ENCODE results near the gene XAGE1A. TPM values are rescaled to one million over a fixed set of nuclear protein-coding genes. Genes with fewer than 3 reads are reported as not detected.
"Not testable (repeated sequence)": the region's sequence is repeated elsewhere in the genome, so short reads cannot be mapped to it uniquely, and the experiment has no call there.

XAGE1A gene, protein sequence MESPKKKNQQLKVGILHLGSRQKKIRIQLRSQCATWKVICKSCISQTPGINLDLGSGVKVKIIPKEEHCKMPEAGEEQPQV
- not detected for polyA plus RNA-seq

DNA sequence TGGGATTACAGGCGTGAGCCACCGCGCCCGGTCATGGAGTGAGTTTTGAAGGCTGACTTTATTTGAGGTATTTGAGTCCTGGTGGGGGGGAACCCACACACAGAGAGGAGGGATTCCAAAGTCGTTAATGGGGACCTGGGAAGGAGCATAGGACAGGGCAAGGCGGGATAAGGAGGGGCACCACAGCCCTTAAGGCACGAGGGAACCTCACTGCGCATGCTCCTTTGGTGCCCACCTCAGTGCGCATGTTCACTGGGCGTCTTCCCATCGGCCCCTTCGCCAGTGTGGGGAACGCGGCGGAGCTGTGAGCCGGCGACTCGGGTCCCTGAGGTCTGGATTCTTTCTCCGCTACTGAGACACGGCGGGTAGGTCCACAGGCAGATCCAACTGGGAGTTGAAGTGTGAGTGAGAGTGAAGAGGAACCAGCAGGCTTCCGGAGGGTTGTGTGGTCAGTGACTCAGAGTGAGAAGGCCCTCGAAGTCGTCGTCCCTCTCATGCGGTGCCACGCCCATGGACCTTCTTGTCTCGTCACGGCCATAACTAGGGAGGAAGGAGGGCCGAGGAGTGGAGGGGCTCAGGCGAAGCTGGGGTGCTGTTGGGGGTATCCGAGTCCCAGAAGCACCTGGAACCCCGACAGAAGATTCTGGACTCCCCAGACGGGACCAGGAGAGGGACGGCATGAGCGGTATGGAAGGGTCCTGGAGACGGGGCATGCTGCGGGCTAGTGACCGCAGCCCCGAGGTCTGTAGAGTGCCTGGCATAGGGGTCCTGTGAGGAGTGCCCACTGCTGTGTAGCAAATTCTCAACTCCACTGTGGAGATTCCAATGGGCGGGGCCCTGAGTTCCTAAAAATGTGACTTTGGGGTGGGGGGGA, at the start of gene XAGE1A:
XAGE1A (plus strand) TSS at position 264 of the 874 bp plus-strand sequence. CDS start 1,554 bp downstream, outside the sequence.
- not testable (repeated sequence) for H3K27me3 Mint-ChIP-seq, H3K9me3 Mint-ChIP-seq, H3K27ac Mint-ChIP-seq, H3K4me1 Mint-ChIP-seq, H3K4me3 Mint-ChIP-seq, H3K36me3 Mint-ChIP-seq

DNA sequence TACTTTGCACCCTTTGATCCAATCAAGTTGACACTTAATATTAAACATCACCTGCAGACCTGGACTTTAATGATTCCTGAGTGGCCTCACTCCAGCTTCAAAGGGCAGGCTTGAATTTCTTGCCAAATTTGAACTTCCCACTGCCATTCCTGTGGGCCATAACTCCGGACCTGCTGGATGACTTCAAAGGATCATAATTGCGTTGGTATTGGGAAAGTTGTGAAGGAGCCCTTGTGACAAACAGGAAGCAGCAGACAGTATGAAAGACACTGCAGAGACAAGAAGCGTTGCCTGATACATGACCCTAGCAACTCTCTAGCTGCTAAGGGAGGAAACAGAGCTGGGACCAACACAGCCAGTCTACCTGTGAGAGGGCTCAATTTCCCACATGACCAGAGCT, 43.6 kb upstream of the XAGE1A start:
- not testable (repeated sequence) for H3K27ac Mint-ChIP-seq, H3K4me3 Mint-ChIP-seq, H3K36me3 Mint-ChIP-seq, H3K9me3 Mint-ChIP-seq, H3K4me1 Mint-ChIP-seq, H3K27me3 Mint-ChIP-seq

DNA sequence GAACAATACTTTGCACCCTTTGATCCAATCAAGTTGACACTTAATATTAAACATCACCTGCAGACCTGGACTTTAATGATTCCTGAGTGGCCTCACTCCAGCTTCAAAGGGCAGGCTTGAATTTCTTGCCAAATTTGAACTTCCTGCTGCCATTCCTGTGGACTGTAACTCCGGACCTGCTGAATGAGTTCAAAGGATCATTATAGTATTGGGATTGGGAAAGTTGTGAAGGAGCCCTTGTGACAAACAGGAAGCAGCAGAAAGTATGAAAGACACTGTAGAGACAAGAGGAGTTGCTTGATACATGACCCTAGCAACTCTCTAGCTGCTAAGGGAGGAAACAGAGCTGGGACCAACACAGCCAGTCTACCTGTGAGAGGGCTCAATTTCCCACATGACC, 24.3 kb upstream of the XAGE1A start:
- H3K9me3 Mint-ChIP-seq, H3K27ac Mint-ChIP-seq, H3K4me1 Mint-ChIP-seq, H3K36me3 Mint-ChIP-seq, H3K4me3 Mint-ChIP-seq: not testable (repeated sequence)
- peaks cover 12% of the 10 kb centered on the region for H3K27me3 Mint-ChIP-seq

DNA sequence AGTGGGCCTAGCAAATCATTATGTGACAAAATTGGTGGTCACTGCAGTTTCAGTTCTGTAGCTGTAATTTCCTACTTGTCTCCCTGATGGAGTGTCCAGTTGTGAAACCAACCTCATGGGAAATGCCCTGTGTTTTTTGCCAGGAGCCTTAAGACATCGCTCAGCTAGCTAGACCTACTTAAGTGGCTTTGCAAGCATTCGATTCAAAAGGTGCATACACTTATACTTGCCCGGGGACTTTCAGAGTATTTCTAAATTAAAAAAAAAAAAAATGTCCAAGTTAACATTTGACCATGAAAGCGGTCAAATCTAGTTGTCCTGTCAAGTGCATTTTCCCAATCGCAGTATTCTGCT, 788 bp downstream of the XAGE1A start:
- H3K4me1 Mint-ChIP-seq, H3K36me3 Mint-ChIP-seq, H3K4me3 Mint-ChIP-seq, H3K27me3 Mint-ChIP-seq, H3K9me3 Mint-ChIP-seq, H3K27ac Mint-ChIP-seq: not testable (repeated sequence)

DNA sequence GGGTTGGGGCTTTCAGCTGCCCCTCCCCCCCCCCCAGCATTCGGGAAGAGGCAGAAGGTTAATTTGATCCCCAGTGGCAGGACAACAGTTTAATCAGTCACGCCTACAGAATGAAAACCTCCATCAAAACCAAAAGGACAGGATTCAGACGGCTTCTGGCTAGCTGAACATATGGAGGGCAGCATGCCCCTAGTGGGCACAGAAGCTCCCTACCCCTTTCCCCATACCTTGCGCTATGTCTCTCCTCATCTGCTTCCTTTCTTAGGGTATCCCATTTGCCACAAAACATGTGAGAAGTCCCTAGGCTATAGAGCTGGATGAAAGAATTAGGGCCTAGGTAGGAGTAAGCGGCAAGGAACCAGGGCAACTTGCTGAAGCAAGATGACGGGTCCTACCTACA, 5.8 kb downstream of the XAGE1A start:
- H3K4me3 Mint-ChIP-seq, H3K27ac Mint-ChIP-seq, H3K27me3 Mint-ChIP-seq, H3K4me1 Mint-ChIP-seq, H3K9me3 Mint-ChIP-seq, H3K36me3 Mint-ChIP-seq: not testable (repeated sequence)

DNA sequence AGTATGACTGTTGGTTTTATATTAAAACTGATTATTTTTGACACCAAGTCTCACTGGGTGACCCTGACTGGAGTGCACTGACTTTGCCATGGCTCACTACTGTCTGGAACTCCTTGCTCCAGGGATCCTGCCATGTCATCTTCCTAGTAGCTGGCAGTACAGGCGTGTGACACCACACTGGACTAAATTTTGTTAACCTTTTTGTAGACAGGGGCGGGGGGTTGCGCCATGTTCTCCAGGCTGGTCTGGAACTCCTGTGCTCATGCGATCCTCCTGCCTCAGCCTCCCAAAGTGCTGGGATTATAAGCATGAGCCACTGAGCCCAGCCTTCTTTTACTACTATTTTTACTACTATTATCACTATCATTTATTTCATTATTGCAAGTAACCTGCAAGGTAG, 8.9 kb downstream of the XAGE1A start:
- H3K36me3 Mint-ChIP-seq, result no peaks in the 10 kb centered on the region
- no peak overlapping the region for H3K4me3 Mint-ChIP-seq
- no peaks in the 10 kb centered on the region for H3K4me1 Mint-ChIP-seq
- H3K27me3 Mint-ChIP-seq, result peaks cover 7% of the 10 kb centered on the region
- no peak overlapping the region for H3K27ac Mint-ChIP-seq
- no peaks in the 10 kb centered on the region for H3K9me3 Mint-ChIP-seq

DNA sequence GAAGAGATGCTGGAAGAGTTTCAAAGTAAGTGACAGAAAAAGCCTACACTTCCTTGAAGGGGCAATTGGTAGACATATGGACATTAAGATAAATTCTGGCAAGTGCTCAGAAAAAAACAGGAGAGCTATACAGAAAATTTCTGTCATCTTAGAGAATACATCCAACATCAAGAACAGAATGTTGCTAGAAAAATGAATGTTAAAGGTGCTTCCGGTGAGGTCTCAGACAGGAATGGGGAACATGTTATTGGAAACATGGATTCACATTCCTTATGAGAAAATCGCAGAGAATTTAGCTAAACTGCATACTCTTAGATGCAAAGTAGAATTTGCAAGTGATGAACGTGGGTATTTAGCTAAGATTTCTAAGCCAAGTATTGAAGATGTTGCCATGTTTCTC, 11.7 kb downstream of the XAGE1A start:
- Mint-ChIP-seq H3K27ac (no peak overlapping the region), H3K36me3 (peaks cover 2% of the 10 kb centered on the region), H3K4me3 (no peak overlapping the region), H3K27me3 (peaks cover 7% of the 10 kb centered on the region), H3K9me3 (no peaks in the 10 kb centered on the region), H3K4me1 (no peaks in the 10 kb centered on the region)

DNA sequence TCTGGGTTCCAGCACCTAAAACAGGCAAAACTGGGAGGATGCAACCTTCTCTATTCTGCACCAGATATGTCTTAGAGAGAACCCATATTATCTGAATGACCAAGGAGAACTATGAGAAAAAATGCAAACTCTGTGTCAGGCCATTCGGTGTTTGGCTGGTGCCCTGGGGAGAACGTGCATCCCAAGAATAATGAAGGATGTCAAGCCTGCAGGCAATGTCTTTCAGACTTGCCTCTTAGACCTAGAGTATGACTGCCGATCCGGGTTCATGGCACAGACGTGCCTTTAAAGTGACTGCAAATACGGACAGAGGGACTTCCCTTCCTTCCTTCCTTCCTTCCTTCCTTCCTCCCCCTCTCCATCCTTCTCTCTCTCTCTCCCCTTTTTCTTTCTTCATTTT, 14.3 kb downstream of the XAGE1A start:
- no peaks in the 10 kb centered on the region for H3K9me3 Mint-ChIP-seq
- H3K27me3 Mint-ChIP-seq, result peaks cover 5% of the 10 kb centered on the region
- H3K4me3 Mint-ChIP-seq, result no peak overlapping the region
- H3K36me3 Mint-ChIP-seq, result peaks cover 2% of the 10 kb centered on the region
- no peaks in the 10 kb centered on the region for H3K4me1 Mint-ChIP-seq
- no peak overlapping the region for H3K27ac Mint-ChIP-seq

DNA sequence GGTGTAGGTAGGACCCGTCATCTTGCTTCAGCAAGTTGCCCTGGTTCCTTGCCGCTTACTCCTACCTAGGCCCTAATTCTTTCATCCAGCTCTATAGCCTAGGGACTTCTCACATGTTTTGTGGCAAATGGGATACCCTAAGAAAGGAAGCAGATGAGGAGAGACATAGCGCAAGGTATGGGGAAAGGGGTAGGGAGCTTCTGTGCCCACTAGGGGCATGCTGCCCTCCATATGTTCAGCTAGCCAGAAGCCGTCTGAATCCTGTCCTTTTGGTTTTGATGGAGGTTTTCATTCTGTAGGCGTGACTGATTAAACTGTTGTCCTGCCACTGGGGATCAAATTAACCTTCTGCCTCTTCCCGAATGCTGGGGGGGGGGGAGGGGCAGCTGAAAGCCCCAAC, 15.5 kb downstream of the XAGE1A start:
- not testable (repeated sequence) for H3K9me3 Mint-ChIP-seq, H3K4me1 Mint-ChIP-seq, H3K36me3 Mint-ChIP-seq, H3K4me3 Mint-ChIP-seq, H3K27ac Mint-ChIP-seq, H3K27me3 Mint-ChIP-seq

DNA sequence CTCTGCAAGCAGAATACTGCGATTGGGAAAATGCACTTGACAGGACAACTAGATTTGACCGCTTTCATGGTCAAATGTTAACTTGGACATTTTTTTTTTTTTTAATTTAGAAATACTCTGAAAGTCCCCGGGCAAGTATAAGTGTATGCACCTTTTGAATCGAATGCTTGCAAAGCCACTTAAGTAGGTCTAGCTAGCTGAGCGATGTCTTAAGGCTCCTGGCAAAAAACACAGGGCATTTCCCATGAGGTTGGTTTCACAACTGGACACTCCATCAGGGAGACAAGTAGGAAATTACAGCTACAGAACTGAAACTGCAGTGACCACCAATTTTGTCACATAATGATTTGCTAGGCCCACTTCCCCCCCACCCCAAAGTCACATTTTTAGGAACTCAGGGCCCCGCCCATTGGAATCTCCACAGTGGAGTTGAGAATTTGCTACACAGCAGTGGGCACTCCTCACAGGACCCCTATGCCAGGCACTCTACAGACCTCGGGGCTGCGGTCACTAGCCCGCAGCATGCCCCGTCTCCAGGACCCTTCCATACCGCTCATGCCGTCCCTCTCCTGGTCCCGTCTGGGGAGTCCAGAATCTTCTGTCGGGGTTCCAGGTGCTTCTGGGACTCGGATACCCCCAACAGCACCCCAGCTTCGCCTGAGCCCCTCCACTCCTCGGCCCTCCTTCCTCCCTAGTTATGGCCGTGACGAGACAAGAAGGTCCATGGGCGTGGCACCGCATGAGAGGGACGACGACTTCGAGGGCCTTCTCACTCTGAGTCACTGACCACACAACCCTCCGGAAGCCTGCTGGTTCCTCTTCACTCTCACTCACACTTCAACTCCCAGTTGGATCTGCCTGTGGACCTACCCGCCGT, 20.7 kb downstream of the XAGE1A start:
- not testable (repeated sequence) for H3K9me3 Mint-ChIP-seq, H3K27me3 Mint-ChIP-seq, H3K36me3 Mint-ChIP-seq, H3K4me3 Mint-ChIP-seq, H3K4me1 Mint-ChIP-seq, H3K27ac Mint-ChIP-seq

DNA sequence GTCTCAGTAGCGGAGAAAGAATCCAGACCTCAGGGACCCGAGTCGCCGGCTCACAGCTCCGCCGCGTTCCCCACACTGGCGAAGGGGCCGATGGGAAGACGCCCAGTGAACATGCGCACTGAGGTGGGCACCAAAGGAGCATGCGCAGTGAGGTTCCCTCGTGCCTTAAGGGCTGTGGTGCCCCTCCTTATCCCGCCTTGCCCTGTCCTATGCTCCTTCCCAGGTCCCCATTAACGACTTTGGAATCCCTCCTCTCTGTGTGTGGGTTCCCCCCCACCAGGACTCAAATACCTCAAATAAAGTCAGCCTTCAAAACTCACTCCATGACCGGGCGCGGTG, 21.3 kb downstream of the XAGE1A start, which contains the start of gene XAGE1B:
XAGE1B (minus strand) TSS at position 77 of the 339 bp plus-strand sequence. CDS start 1,536 bp downstream, outside the sequence.
- not testable (repeated sequence) for H3K4me1 Mint-ChIP-seq, H3K9me3 Mint-ChIP-seq, H3K27me3 Mint-ChIP-seq, H3K36me3 Mint-ChIP-seq, H3K4me3 Mint-ChIP-seq, H3K27ac Mint-ChIP-seq

DNA sequence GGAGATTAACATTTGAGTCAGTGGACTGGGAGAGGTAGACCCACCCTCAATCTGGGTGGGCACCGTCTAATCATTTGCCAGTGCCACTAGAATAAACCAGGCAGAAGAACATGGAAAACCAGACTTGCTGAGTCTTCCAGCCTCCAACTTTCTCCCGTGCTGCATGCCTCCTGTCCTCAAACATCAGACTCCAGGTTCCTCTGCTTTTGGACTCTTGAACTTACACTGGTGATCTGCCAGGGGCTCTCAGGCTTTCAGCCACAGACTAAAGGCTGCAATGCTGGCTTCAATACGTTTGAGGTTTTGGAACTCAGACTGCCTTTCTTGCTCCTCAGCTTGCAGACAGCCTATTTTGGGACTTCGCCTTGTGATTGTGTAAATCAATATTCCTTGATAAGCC, 45.4 kb downstream of the XAGE1A start:
- not testable (repeated sequence) for H3K4me1 Mint-ChIP-seq, H3K36me3 Mint-ChIP-seq, H3K27me3 Mint-ChIP-seq, H3K27ac Mint-ChIP-seq, H3K4me3 Mint-ChIP-seq, H3K9me3 Mint-ChIP-seq

DNA sequence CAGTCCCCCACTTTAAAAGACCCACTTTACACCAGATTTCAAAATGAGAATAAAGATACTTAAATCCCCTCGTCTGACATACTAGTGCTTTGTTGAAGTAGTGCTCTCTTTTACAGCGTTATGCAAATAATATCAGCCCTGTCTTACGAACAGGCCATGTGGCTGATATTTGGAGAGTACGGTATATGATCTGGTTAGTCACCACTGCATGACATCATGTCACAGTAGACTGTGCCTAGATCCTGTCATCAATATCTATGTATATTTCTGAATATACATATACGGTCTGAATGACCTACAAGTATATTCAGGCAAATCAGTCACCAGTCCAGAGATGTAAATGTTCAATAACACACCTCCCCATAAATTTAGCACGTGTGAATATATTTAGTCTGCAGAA, 46.7 kb downstream of the XAGE1A start:
- no peaks in the 10 kb centered on the region for H3K9me3 Mint-ChIP-seq
- no peaks in the 10 kb centered on the region for H3K36me3 Mint-ChIP-seq
- H3K27ac Mint-ChIP-seq, result no peak overlapping the region
- no peaks in the 10 kb centered on the region for H3K4me1 Mint-ChIP-seq
- H3K27me3 Mint-ChIP-seq, result no peaks in the 10 kb centered on the region
- H3K4me3 Mint-ChIP-seq, result no peak overlapping the region

DNA sequence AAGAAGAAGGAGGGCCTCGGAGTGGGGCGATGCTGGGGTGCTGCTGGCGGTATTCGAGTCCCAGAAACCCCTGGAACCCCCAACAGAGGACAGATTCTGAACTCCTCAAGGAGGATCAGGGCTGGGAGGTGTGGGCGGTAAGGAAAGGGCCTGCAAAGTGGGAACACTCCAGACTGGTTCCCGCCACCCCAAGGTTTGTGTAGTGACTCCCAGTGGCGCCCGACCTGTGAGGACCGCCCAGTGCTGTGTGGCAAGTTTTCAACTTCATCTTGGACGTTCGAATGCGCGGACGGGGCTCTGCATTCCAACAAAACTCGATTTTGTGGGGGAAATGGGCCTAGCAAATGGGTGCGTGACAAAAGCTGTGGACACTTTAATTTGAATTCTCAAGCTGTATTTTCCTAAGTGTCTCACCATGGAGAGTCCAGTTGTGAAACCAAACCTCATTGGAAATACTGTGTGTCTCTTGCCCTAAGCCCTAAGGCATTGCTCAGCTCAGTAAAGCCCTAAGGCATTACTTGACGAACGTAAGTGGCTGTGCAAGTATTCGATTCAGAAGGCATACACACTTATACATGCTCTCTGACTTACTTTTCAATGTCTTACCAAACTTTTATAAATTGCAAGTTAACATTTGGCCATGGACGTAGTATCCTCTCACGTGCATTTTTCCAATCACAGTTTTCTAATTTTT, 48.7 kb downstream of the XAGE1A start:
- H3K4me1 Mint-ChIP-seq, result no peaks in the 10 kb centered on the region
- H3K4me3 Mint-ChIP-seq, result no peak overlapping the region
- H3K36me3 Mint-ChIP-seq, result no peaks in the 10 kb centered on the region
- no peak overlapping the region for H3K27ac Mint-ChIP-seq
- H3K27me3 Mint-ChIP-seq, result no peaks in the 10 kb centered on the region
- no peaks in the 10 kb centered on the region for H3K9me3 Mint-ChIP-seq

DNA sequence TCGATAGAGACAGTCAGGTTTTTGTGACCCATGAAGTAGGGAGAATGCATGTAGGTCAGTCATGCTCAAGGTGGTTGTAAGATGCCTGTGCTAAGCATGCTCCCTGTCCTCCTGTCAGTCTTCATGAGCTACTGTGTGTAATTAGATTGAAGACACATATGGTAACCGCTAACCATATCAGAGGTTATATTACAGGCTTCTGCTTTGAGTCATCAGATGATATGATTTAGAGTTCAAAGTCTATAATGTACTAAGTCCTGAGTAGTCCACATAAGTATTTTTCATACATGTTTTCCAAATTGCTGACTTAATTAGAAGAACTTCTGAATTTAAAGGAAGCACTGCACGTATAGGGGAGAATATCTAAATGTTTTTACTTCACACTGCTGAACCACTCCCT, 53.2 kb downstream of the XAGE1A start:
- H3K36me3 Mint-ChIP-seq, H3K27me3 Mint-ChIP-seq, H3K27ac Mint-ChIP-seq, H3K4me3 Mint-ChIP-seq, H3K9me3 Mint-ChIP-seq, H3K4me1 Mint-ChIP-seq: not testable (repeated sequence)
